HG02885 (cell line): Measurements from ENCODE around the gene RNASEH2C.
"Not testable (repeated sequence)": the region's sequence is repeated elsewhere in the genome, so short reads cannot be mapped to it uniquely, and the experiment has no call there.

ENCODE experiments used
- ATAC-seq: cut with Tn5 transposase; IDR thresholded peaks from one replicate; pipeline ENCODE4 v1.9.1; 2021; ENCODE audit warnings: mild to moderate bottlenecking; ENCODE audit not compliant: unreplicated experiment, poor library complexity

Gene RNASEH2C

DNA sequence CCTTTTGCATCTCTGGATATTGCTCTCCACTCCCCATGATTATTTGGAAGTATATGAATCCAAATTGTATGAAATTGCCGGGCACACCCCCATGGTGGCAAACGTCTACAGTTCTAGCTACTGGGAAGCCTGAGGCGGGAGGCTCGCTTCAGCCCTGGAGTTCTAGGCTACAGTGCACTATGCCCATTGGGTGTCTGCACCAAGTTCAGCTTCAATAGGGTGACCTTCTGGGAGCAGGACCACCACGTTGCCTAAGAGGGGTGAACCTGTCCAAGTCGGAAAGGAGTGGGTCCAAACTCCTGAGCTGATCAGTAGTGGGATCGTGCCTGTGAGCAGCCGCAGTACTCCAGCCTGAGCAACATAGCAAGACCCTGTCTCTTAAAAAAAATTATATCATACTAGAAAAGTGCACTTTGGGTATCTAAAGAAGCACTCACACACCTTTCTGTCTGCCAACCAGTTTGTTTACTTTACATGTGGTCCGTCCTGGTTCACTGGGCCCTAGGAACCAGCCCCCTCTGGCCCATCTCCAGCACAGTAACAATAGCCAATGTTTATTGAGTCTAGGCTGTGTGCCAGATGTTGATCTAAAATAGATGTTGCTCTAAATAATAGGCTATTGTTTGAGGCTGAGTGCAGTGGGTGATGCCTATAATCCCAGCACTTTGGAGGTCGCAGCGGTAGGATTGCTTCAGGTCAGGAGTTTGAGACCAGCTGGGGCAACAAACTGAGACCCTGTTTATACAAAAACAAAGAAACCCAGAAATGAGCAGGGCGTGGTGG is 24.9 kb downstream of the RNASEH2C start:
- no peak for ATAC-seq

DNA sequence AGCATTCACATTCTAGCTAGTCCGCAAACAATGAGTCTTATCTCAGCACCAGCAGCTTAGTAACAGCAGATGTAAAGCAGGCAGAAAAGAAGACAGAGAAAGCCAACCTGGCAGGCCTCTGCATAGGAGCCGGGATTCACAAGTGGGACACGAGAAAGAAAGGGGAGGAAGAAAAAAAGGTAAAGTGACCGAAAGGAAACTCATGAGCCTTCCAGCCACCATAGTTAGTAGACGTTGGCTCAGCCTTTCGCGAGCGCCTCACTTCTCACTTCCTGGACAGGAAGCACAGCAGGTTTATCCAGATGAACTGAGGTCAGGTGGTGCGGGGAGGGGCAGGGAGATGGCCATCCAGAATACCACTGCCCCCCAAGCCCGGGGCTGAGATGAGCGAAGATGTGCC is 28.2 kb downstream of the RNASEH2C start:
- no peak for ATAC-seq

DNA sequence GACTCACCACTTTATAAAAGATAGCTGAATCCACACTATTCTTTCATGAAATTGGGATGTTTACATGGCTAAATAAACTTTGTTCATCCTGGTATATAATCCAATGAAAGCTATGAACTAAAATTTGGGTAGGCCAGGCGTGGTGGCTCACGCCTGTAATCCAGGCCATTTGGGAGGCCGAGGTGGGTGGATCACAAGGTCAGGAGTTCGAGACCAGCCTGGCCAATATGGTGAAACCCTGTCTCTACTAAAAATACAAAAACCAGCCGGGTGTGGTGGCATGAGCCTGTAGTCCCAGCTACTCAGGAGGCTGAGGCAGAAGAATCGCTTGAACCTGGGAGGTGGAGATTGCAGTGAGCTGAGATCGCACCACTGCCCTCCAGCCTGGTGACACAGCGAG is 28.8 kb downstream of the RNASEH2C start:
- ATAC-seq, result not testable (repeated sequence)

DNA sequence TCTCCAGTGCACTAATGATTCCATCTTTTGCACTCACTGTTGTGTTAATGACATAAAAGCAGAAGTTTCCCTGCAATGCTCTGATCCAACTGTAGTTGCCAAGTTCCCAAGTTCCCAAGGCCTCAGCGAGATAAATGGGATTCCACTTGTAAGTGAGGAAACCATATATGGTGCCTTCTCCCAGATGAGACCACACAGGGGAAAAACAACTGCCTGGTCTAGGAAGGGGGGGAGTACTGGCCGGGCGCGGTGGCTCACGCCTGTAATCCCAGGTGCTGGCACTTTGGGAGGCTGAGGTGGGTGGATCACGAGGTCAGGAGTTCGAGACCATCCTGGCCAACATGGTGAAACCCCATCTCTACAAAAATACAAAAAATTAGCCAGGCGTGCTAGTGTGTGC is 34.6 kb downstream of the RNASEH2C start:
- ATAC-seq, result no peak

DNA sequence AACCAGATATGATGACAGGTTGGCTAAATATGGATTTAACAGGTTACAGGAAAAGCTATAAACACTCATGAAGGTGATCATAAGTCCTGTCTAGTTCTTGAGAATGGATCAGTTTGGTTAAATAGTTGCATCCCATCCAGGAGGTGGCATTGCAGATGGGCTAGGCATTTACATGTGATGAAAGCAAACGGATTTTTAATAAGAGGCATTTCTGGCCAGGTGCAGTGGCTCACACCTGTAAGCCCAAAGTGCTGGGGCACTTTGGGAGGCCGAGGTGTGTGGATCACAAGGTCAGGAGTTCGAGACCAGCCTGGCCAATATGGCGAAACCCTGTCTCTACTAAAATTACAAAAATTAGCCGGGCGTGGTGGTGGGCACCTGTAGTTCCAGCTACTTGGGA is 37.1 kb downstream of the RNASEH2C start:
- ATAC-seq, result not testable (repeated sequence)

DNA sequence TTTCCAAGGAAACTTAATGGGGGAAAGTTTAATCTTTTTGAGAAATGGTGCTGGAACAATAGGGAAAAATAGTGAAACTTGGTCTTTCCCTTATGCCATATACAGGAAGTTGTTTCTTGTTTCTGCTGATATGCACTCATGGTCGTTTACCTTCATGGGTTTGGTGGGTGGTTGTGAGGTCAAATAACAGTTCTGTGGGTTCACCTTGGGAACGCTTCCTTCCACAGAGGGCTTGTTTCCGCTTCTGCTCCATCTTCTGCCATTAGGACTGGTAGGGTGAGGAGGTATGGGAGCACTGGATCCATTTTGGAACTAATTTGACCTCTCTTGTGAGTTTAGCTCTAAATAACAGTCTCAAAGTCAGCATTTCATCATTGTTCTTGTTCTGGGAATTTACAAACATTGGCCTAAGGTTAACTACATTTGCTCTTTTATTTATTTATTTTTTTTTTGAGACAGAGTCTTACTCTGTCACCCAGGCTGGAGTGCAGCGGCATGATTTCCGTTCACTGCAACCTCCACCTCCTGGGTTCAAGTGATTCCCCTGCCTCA is 40.3 kb downstream of the RNASEH2C start:
- ATAC-seq, result no peak

DNA sequence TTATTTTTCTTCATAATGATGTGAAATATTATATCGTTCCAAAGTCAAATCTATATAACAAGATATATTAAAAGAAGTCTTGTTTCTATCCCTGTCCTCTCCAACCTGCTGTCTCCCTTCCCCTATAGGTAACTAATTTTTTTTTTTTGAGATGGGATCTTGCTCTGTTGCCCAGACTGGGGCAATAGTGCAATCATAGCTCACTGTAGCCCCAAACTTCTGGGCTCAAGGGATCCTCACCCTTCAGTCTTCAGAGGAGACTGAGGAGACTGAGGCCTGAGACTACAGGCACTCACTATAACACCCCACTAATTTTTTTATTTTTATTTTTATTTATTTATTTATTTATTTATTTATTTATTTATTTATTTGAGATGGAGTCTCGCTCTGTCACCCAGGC is 47.6 kb downstream of the RNASEH2C start:
- ATAC-seq, result no peak

DNA sequence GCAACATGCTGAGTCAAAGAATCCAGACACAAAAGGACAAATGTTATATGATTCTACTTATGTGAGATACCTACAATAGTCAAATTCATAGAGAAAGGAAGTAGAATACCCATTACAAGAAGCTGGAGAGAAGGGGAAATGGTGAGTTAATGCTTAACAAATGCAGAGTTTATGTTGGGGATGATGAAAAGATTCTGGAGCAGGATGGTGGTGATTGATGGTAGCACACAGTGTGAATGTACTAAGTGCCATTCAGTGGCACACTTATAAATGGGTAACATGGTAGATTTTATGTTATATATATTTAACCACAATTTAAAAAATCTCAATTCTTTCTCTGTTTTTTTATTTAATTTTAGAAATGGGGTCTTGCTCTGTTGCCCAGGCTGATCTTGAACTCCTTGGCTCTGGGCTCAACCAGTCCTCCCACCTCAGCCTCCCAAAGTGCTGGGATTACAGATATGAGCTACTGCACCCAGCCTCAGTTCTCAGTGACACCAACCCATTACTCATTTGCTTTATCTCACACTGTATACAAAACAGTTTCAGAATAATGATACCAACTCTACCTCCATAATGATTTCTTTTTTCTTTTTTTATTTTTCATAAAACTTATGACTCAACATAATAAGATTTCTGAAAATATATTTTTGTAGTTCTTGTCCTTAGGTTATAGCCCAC is 48.3 kb downstream of the RNASEH2C start:
- ATAC-seq, result no peak
